IPS-18a (cell line): ENCODE results near the gene ZNF468.
"Not testable (repeated sequence)": the region's sequence is repeated elsewhere in the genome, so short reads cannot be mapped to it uniquely, and the experiment has no call there.

Experiments used
- H3K27ac ChIP-seq: one replicate; pipeline ENCODE4 v1.5.1; 2013; ENCODE audit warnings: low read length
- H3K27me3 ChIP-seq: one replicate; pipeline ENCODE4 v1.6.1; 2013; ENCODE audit warnings: mild to moderate bottlenecking, low read length; ENCODE audit not compliant: control insufficient read depth, insufficient read depth
- H3K36me3 ChIP-seq: one replicate; pipeline ENCODE4 v1.6.1; 2013; ENCODE audit warnings: low read depth, low read length; ENCODE audit not compliant: control insufficient read depth
- H3K4me1 ChIP-seq: one replicate; pipeline ENCODE4 v1.6.1; 2013; ENCODE audit warnings: low read depth, low read length; ENCODE audit not compliant: control insufficient read depth
- H3K4me3 ChIP-seq: one replicate; pipeline ENCODE4 v1.5.1; 2013; ENCODE audit warnings: low read length
- H3K9ac ChIP-seq: one replicate; pipeline ENCODE4 v1.6.1; 2013; ENCODE audit warnings: mild to moderate bottlenecking, low read length, moderate library complexity
- H3K9me3 ChIP-seq: one replicate; pipeline ENCODE4 v1.6.1; 2013; ENCODE audit warnings: low read depth, low read length; ENCODE audit not compliant: control insufficient read depth

The ZNF468 gene

GRCh38 chr19:52857378-52858191 lies at the start of gene ZNF468:
Gene ZNF468, minus strand, starts transcription at chr19:52857619. Its CDS starts 3,347 bp downstream, at chr19:52854272.
- H3K4me3 ChIP-seq, result peak within 1 kb of the TSS; percentile 87
- H3K27ac ChIP-seq, H3K9me3 ChIP-seq, H3K27me3 ChIP-seq, H3K4me1 ChIP-seq, H3K36me3 ChIP-seq: not testable (repeated sequence)
- peak within 1 kb of the TSS; percentile 66 for H3K9ac ChIP-seq

DNA sequence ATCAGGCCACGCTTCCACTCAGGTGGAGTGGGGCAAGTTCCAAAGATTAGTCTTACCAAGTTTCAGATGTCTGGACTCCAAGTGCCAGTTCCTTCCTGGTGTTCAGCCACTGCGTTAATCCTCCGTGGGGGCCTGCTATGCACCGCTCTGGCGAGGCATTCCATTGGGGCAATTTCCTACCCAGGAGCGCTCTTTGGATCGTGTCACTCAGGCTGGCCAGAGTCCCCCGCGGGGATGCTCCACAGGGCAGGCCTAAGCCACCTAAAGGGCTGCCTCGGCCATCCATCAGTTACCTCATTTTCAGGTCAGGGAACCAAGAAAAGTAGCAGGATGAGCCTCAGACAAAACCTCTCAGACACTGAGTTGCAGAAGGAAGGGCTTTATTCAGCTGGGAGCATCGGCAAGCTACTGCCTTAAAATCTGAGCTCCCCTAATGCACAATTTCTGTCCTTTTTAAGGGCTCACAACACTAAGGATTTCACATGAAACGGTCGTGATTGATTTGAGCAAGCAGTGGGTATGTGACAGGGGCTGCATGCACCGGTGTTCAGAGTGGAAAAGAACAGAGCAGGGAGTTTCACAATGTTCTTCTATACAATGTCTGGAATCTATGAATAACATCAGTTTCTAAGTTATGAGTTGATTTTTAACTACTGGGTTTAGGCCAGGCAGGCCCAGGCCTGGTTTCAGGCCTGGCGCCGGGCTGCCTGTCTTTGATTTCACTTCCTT lies 46.8 kb upstream of the ZNF468 start:
- not testable (repeated sequence) for H3K9ac ChIP-seq

DNA sequence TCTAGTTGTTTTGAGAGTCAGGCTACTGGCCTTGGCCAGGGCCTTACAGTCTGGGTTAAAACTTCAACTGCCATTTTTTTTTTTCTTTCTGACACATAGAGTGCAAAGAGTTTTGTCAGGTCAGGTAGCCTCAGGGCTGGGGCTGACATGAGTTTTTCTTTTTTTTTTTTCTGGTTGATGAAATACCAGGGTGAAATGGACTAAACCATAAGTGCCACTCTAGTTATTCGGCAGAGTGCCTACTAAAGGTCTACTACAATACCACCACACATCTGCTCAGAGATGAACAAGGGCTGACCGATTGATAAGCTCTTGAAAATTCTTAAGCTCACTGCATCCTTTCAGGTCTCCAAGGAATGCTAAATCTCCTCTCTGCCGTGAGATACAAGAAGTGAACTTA lies 44.4 kb upstream of the ZNF468 start:
- Histone ChIP-seq H3K4me1 (peaks cover 12% of the 10 kb centered on the region), H3K4me3 (no peak overlapping the region), H3K9me3 (no peaks in the 10 kb centered on the region), H3K27me3 (no peaks in the 10 kb centered on the region), H3K9ac (no peak overlapping the region), H3K36me3 (peaks cover 5% of the 10 kb centered on the region), H3K27ac (no peak overlapping the region)

More for the DNA sequence above, 46.8 kb upstream of the ZNF468 start:
- not testable (repeated sequence) for H3K4me3 ChIP-seq, H3K27ac ChIP-seq, H3K4me1 ChIP-seq, H3K9me3 ChIP-seq, H3K27me3 ChIP-seq
- H3K36me3 ChIP-seq, result peaks cover 18% of the 10 kb centered on the region

DNA sequence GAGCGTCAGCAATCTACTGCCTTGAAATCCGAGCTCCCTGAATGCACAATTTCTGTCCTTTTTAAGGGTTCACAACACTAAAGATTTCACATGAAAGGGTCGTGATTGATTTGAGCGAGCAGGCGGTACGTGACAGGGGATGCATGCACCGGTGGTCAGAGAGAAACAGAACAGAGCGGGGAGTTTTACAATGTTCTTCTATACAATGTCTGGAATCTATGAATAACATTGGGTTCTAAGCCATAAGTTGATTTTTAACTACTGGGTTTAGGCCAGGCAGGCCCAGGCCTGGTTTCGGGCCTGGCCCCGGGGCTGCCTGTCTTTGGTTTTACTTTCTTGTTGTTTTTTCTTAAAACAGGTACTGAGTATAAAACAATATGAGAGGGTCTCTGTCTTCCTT lies 41.2 kb upstream of the ZNF468 start:
- not testable (repeated sequence) for H3K9me3 ChIP-seq, H3K4me1 ChIP-seq, H3K4me3 ChIP-seq, H3K36me3 ChIP-seq, H3K27ac ChIP-seq, H3K27me3 ChIP-seq
- peak overlapping the region; percentile 28 for H3K9ac ChIP-seq

DNA sequence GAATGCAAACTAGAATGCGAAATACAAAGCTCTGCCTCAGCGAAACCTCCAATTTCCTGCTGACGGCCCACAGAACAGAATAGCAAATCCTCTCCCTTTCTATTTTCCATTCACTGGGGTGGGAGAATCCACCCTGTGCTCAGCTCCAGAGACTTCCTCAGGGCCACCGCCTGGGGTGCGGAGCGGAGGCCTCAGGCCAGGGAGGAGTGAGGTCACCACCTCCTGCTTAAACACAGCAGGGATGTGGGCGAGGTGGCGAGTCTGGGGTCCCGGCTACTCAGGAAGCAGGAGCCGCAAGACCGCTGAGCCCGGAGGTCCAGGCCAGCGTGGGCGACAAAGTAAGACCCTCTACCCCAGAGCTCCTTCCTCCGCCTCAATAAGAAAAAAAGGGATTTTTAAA lies 40.7 kb upstream of the ZNF468 start:
- Histone ChIP-seq H3K9ac (peak overlapping the region; percentile 28), H3K27me3 (no peaks in the 10 kb centered on the region), H3K36me3 (peaks cover 9% of the 10 kb centered on the region), H3K4me1 (peaks cover 9% of the 10 kb centered on the region), H3K4me3 (peak overlapping the region; percentile 98), H3K9me3 (no peaks in the 10 kb centered on the region), H3K27ac (peak overlapping the region; percentile 57)

- H3K4me1 ChIP-seq, result peaks cover 9% of the 10 kb centered on the region
- peaks cover 9% of the 10 kb centered on the region for H3K36me3 ChIP-seq
- H3K9me3 ChIP-seq, result no peaks in the 10 kb centered on the region
- H3K27ac ChIP-seq, result peak within 1 kb of the TSS; percentile 97
- H3K4me3 ChIP-seq, result peak within 1 kb of the TSS; percentile 98
- no peaks in the 10 kb centered on the region for H3K27me3 ChIP-seq
- H3K9ac ChIP-seq, result peak within 1 kb of the TSS; percentile 96
Measured at GRCh38 chr19:52897138-52897935, 39.9 kb upstream of the ZNF468 start, which contains the start of gene ZNF320. Gene ZNF320, minus strand, starts transcription at chr19:52897635. Its CDS starts 7,380 bp downstream, at chr19:52890255.

- H3K27me3 ChIP-seq, result no peaks in the 10 kb centered on the region
- H3K27ac ChIP-seq, result peak overlapping the region; percentile 97
- H3K9ac ChIP-seq, result peak overlapping the region; percentile 96
- peaks cover 9% of the 10 kb centered on the region for H3K36me3 ChIP-seq
- H3K4me1 ChIP-seq, result peaks cover 9% of the 10 kb centered on the region
- no peaks in the 10 kb centered on the region for H3K9me3 ChIP-seq
- H3K4me3 ChIP-seq, result peak overlapping the region; percentile 98
Measured at GRCh38 chr19:52896431-52897137, 39.2 kb upstream of the ZNF468 start.

DNA sequence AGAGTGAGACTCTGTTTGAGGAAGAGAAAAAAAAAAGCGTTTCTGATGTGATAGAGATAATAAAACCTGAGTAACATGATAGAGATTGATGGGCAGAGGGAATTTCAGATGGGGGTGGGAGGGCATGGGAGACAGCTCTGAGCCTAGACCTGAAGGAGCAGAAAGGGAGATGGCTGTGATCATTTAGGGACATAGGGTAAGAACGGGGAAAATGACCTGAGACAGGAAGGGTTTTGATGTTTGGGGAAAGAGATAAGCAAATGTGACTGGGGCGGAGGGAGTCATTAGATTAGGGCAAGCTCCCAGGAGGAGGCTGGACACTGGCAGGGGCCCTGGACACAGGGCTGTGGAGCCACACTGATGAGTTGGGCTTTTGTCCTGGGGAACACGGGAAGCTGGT lies 33.9 kb upstream of the ZNF468 start:
- no peak overlapping the region for H3K4me3 ChIP-seq
- H3K9me3 ChIP-seq, result no peaks in the 10 kb centered on the region
- peaks cover 43% of the 10 kb centered on the region for H3K36me3 ChIP-seq
- no peaks in the 10 kb centered on the region for H3K4me1 ChIP-seq
- no peak overlapping the region for H3K9ac ChIP-seq
- no peak overlapping the region for H3K27ac ChIP-seq
- H3K27me3 ChIP-seq, result no peaks in the 10 kb centered on the region

GRCh38 chr19:52889931-52890330 lies 32.5 kb upstream of the ZNF468 start:
- no peak overlapping the region for H3K9ac ChIP-seq
- H3K4me3 ChIP-seq, result no peak overlapping the region
- no peaks in the 10 kb centered on the region for H3K9me3 ChIP-seq
- H3K27me3 ChIP-seq, result no peaks in the 10 kb centered on the region
- no peak overlapping the region for H3K27ac ChIP-seq
- H3K36me3 ChIP-seq, result peaks cover 49% of the 10 kb centered on the region
- no peaks in the 10 kb centered on the region for H3K4me1 ChIP-seq

- Histone ChIP-seq H3K36me3 (peaks cover 58% of the 10 kb centered on the region), H3K9me3 (no peaks in the 10 kb centered on the region)
Measured at GRCh38 chr19:52889076-52889475, 31.7 kb upstream of the ZNF468 start.

More at GRCh38 chr19:52889076-52889475, 31.7 kb upstream of the ZNF468 start:
- Histone ChIP-seq H3K27ac (no peak overlapping the region), H3K4me3 (no peak overlapping the region), H3K4me1 (no peaks in the 10 kb centered on the region), H3K27me3 (no peaks in the 10 kb centered on the region), H3K9ac (no peak overlapping the region)
